ENCODE data around the gene PDE6G. TPM values are rescaled to one million over a fixed set of nuclear protein-coding genes. Genes with fewer than 3 reads are reported as not detected.

Gene PDE6G
- total and polyA plus RNA-seq, 2 donors (not counting 3 experiments of a cell fraction or from before 2014, with no cell fraction given): 1.8 to 3.7 TPM

- Histone ChIP-seq H3K4me1 (ENCODE audit: control insufficient read depth, extremely low read depth, insufficient read depth, low read length) (peaks cover 9% of the 10 kb centered on the region), H3K4me3 (replicated peaks in 1 of 3; ENCODE audit: insufficient read depth in 1 of 3, low read depth in 1 of 3, low read length in 3 of 3) (no peak overlapping the region), H3K4me2 (ENCODE audit: insufficient read depth, low read length) (no peak overlapping the region), H3K9ac (replicated peaks; ENCODE audit: extremely low read depth, insufficient read depth, low read length) (no peak overlapping the region), H2AFZ (ENCODE audit: low read depth, low read length) (no peak overlapping the region), H3K27ac (ENCODE audit: insufficient read depth, low read depth, low read length) (no peak overlapping the region), H3K27me3 (ENCODE audit: control insufficient read depth in 2 of 2, insufficient read depth in 2 of 2, low read length in 2 of 2) (no peaks in the 10 kb centered on the region), H4K20me1 (replicated peaks; ENCODE audit: control insufficient read depth, extremely low read depth, insufficient read depth, low read length) (no peaks in the 10 kb centered on the region), H3K9me1 (replicated peaks; ENCODE audit: control insufficient read depth, extremely low read depth, insufficient read depth, low read length) (no peaks in the 10 kb centered on the region), H3K79me2 (ENCODE audit: control insufficient read depth, insufficient read depth, low read length) (no peaks in the 10 kb centered on the region), H3K36me3 (ENCODE audit: control insufficient read depth in 2 of 2, extremely low read depth in 1 of 2, insufficient read depth in 2 of 2, low read length in 2 of 2) (peaks cover 0 to under 1% of the 10 kb centered on the region in 2 experiments), H3K9me3 (replicated peaks; ENCODE audit: control insufficient read depth, insufficient read depth, low read length) (no peaks in the 10 kb centered on the region)
- TF ChIP-seq EZH2 (IDR thresholded peaks at IDR 0.05; ENCODE audit: borderline replicate concordance, low read depth, low read length, severe bottlenecking) (no peak), FOS (IDR thresholded peaks at IDR 0.05; ENCODE audit: borderline replicate concordance, insufficient read depth, low read length) (no peak), MAX (IDR thresholded peaks at IDR 0.05; ENCODE audit: insufficient read depth, insufficient read length) (no peak), GATA2 (IDR thresholded peaks at IDR 0.05; ENCODE audit: insufficient read depth, insufficient read length, low read depth, low read length) (no peak), MYC (IDR thresholded peaks at IDR 0.05; ENCODE audit: low read depth, low read length) (no peak), POLR2A (IDR thresholded peaks at IDR 0.05; ENCODE audit: low read depth, low read length) (no peak), JUN (IDR thresholded peaks at IDR 0.05; ENCODE audit: borderline replicate concordance, insufficient read depth, insufficient read length, low read depth) (no peak), POLR2AphosphoS5 (IDR thresholded peaks at IDR 0.05; ENCODE audit: insufficient read depth, low read depth, low read length) (no peak)
- TF ChIP-seq, protein P1, sequence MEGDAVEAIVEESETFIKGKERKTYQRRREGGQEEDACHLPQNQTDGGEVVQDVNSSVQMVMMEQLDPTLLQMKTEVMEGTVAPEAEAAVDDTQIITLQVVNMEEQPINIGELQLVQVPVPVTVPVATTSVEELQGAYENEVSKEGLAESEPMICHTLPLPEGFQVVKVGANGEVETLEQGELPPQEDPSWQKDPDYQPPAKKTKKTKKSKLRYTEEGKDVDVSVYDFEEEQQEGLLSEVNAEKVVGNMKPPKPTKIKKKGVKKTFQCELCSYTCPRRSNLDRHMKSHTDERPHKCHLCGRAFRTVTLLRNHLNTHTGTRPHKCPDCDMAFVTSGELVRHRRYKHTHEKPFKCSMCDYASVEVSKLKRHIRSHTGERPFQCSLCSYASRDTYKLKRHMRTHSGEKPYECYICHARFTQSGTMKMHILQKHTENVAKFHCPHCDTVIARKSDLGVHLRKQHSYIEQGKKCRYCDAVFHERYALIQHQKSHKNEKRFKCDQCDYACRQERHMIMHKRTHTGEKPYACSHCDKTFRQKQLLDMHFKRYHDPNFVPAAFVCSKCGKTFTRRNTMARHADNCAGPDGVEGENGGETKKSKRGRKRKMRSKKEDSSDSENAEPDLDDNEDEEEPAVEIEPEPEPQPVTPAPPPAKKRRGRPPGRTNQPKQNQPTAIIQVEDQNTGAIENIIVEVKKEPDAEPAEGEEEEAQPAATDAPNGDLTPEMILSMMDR (IDR thresholded peaks at IDR 0.05; ENCODE audit: extremely low read depth in 1 of 2, insufficient read depth in 1 of 2, low read depth in 1 of 2, low read length in 2 of 2): no peak
- intact Hi-C loops (cut with micrococcal nuclease): no loop called here
- dilution Hi-C loops (cut with MboI; ENCODE audit: extremely low pct_ligation_motif_present, low sequenced_read_pairs): no loop called here
- no TSS peak for BruUV-seq (replicated peaks)
- ChIA-PET POLR2A (interaction anchor here (0.6 kb wide), 1 partner anchor 9 kb away, joined by 3 read pairs; no protein-coding TSS in a partner anchor), CTCF (no interaction called here)
- no peak for DNase-seq (ENCODE audit: low read depth, low spot score)
- no peak for FAIRE-seq
Measured at GRCh38 chr17:81659038-81659437, 2.7 kb upstream of the PDE6G start.

All from endothelial cell of umbilical vein (primary cell).